Esophagus muscularis mucosa (tissue), 4 donors: ENCODE data around the gene CHSY3.

ENCODE experiments used
- CTCF ChIP-seq, 3 experiments: fragments of 200-600 bp in 2 of 3; fragments of 450-650 bp in 1 of 3; sonication (generic) in 2 of 3; IDR thresholded peaks; one replicate each; pipeline ENCODE4 v1.5.1; 2017 to 2019; ENCODE audit warnings: antibody characterized with exemption in 3 of 3, mild to moderate bottlenecking in 2 of 3, moderate library complexity in 1 of 3
- EP300 ChIP-seq: sonication (generic); formaldehyde crosslinking; IDR thresholded peaks from one replicate; pipeline ENCODE4 v1.6.1; 2017; ENCODE audit warnings: antibody characterized with exemption
- POLR2A ChIP-seq: fragments of 450-650 bp; IDR thresholded peaks from one replicate; pipeline ENCODE4 v1.6.1; 2017; ENCODE audit warnings: antibody characterized with exemption, moderate library complexity, mild to moderate bottlenecking, low read depth
- POLR2AphosphoS5 ChIP-seq, 2 donors: sonication (generic); formaldehyde crosslinking; IDR thresholded peaks; one replicate each; pipeline ENCODE4 v1.6.1; 2017; ENCODE audit warnings: antibody characterized with exemption in 2 of 2

- TF ChIP-seq POLR2AphosphoS5 (IDR thresholded peaks at IDR 0.05), result no peak
- TF ChIP-seq POLR2A, result no peak
- TF ChIP-seq CTCF (IDR thresholded peaks at IDR 0.05), result no peak
- no peak for TF ChIP-seq EP300
Observed at GRCh38 chr5:130115686-130116085, 211.4 kb downstream of the CHSY3 start.
